GM19023 (cell line): ENCODE data around the gene SMAD1.
"Not testable (repeated sequence)": the region's sequence is repeated elsewhere in the genome, so short reads cannot be mapped to it uniquely, and the experiment has no call there.

Experiments used
- ATAC-seq: cut with Tn5 transposase; IDR thresholded peaks from one replicate; pipeline ENCODE4 v1.9.1; 2021; ENCODE audit warnings: mild to moderate bottlenecking, moderate library complexity; ENCODE audit not compliant: unreplicated experiment

SMAD1 gene

GRCh38 chr4:145554691-145555090, 73.0 kb downstream of the SMAD1 start:
- ATAC-seq, result no peak

GRCh38 chr4:145557720-145558119, 76.1 kb downstream of the SMAD1 start:
- no peak for ATAC-seq

- no peak for ATAC-seq
Observed at GRCh38 chr4:145563293-145563985, 81.8 kb downstream of the SMAD1 start.

GRCh38 chr4:145564540-145564939, 82.9 kb downstream of the SMAD1 start:
- no peak for ATAC-seq

GRCh38 chr4:145565328-145565727, 83.7 kb downstream of the SMAD1 start:
- no peak for ATAC-seq

GRCh38 chr4:145566086-145566708, 84.5 kb downstream of the SMAD1 start:
- ATAC-seq, result no peak

GRCh38 chr4:145566768-145567167, 85.1 kb downstream of the SMAD1 start:
- ATAC-seq, result no peak

- ATAC-seq, result no peak
Observed at GRCh38 chr4:145567516-145567915, 85.9 kb downstream of the SMAD1 start.

GRCh38 chr4:145574546-145574945, 92.9 kb downstream of the SMAD1 start:
- ATAC-seq, result not testable (repeated sequence)

- no peak for ATAC-seq
Observed at GRCh38 chr4:145580906-145581305, 99.3 kb downstream of the SMAD1 start.

GRCh38 chr4:145583191-145584055, 101.8 kb downstream of the SMAD1 start:
- ATAC-seq, result no peak

GRCh38 chr4:145587088-145587754, 105.6 kb downstream of the SMAD1 start:
- no peak for ATAC-seq

- ATAC-seq, result not testable (repeated sequence)
Observed at GRCh38 chr4:145589381-145589780, 107.7 kb downstream of the SMAD1 start.

- no peak for ATAC-seq
Observed at GRCh38 chr4:145589916-145590702, 108.5 kb downstream of the SMAD1 start.

- ATAC-seq, result no peak
Observed at GRCh38 chr4:145602129-145602760, 120.6 kb downstream of the SMAD1 start.

GRCh38 chr4:145605941-145606340, 124.3 kb downstream of the SMAD1 start:
- ATAC-seq, result no peak
